GM23338 (cell line): Measurements from ENCODE around the gene EIF3F.

Source experiments
- EZH2 ChIP-seq: fragments of 200-600 bp; sonication (generic); IDR thresholded peaks from one replicate; pipeline ENCODE4 v1.8.0; 2017; ENCODE audit warnings: antibody characterized with exemption, mild to moderate bottlenecking, low read depth; ENCODE audit not compliant: unreplicated experiment
- TF ChIP-seq, protein P1 (sequence below), 2 experiments: fragments of 200-600 bp in 1 of 2; sonication (generic) in 1 of 2; conservative IDR thresholded peaks; 2 replicates each; pipeline versions ENCODE4 v1.5.1 to v1.6.1; 2016 to 2017; ENCODE audit warnings: antibody characterized with exemption in 2 of 2, low read depth in 2 of 2, mild to moderate bottlenecking in 2 of 2, moderate library complexity in 1 of 2

GRCh38 chr11:8025816-8026215 is 38.7 kb downstream of the EIF3F start:
- TF ChIP-seq, protein P1, sequence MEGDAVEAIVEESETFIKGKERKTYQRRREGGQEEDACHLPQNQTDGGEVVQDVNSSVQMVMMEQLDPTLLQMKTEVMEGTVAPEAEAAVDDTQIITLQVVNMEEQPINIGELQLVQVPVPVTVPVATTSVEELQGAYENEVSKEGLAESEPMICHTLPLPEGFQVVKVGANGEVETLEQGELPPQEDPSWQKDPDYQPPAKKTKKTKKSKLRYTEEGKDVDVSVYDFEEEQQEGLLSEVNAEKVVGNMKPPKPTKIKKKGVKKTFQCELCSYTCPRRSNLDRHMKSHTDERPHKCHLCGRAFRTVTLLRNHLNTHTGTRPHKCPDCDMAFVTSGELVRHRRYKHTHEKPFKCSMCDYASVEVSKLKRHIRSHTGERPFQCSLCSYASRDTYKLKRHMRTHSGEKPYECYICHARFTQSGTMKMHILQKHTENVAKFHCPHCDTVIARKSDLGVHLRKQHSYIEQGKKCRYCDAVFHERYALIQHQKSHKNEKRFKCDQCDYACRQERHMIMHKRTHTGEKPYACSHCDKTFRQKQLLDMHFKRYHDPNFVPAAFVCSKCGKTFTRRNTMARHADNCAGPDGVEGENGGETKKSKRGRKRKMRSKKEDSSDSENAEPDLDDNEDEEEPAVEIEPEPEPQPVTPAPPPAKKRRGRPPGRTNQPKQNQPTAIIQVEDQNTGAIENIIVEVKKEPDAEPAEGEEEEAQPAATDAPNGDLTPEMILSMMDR (conservative IDR thresholded peaks at IDR 0.05; ENCODE audit: low read depth in 2 of 2) = no peak
- TF ChIP-seq EZH2 = no peak
